Stimulated activated CD4-positive, alpha-beta T cell treated with anti-CD3 and anti-CD28 coated beads, TNF-alpha, amount 100 ng/mL, for 1 hour (primary cell): ENCODE results near the gene OR6B1.
"Not testable (repeated sequence)": the region's sequence is repeated elsewhere in the genome, so short reads cannot be mapped to it uniquely, and the experiment has no call there.

Experiments used
- DNase-seq, 3 donors: peaks; one replicate each; pipeline ENCODE4 v3.0.0-alpha.2; 2020; ENCODE audit warnings: low read depth in 3 of 3, low spot score in 1 of 3

Gene OR6B1

DNA sequence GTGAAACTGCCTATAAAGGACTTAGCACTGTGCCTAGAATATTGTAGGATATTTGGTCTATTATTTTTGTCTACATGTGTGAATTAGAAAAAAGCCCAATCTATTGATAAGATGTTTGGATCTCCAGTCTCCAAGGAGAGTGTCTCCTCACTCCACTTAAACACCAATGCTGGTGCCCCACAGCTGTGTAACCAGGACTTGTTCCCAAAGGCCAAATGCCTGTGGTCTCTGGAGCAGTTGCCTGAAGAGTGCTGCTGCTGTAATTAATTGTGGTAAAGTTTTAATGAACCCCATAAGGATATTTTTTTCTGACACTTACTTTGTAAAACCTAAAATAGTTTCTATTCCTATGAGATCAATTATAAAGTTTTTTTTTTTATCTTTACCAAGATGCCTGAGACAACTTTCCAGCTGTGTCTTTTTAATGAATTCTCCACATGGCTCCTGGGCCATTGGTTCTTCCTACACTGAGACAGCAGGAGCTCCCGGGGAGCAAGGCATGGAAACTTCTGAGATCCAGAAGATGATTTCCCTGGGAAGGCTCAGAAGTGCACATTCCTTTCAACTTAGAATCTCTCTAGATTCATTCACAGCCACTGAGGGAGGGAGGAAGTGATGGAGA lies 37.4 kb downstream of the OR6B1 start:
- DNase-seq, result no peak

GRCh38 chr7:144038887-144039286 lies 38.8 kb downstream of the OR6B1 start:
- DNase-seq, result no peak

DNA sequence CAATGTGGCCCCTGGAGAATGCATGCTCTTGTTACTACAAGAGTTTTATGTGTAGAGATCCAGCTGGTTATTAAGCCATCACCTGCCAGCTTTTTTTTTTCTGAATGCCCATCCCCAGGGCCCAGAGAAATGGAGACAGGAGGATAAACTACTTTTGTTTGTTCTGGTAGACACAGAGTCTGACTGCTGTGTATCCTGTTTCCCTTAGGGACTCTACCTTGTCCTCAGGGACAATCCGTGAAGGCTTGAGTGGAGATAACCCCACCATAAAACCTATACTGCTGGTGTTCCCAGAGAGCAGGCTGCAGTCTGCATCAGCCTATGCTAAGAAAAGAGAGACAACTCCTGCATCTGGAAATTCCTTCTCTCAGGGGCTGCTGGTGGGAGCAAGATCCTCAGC lies 48.5 kb downstream of the OR6B1 start, which contains the start of gene OR2A5:
Gene OR2A5, plus strand, starts transcription at position 301 of the 400 bp plus-strand sequence. CDS start 1,454 bp downstream, outside the sequence.
- no peak for DNase-seq

GRCh38 chr7:144049491-144049890 lies 49.4 kb downstream of the OR6B1 start:
- no peak for DNase-seq

- no peak for DNase-seq
These were observed 50.0 kb downstream of the OR6B1 start for GRCh38 chr7:144050093-144050492.

DNA sequence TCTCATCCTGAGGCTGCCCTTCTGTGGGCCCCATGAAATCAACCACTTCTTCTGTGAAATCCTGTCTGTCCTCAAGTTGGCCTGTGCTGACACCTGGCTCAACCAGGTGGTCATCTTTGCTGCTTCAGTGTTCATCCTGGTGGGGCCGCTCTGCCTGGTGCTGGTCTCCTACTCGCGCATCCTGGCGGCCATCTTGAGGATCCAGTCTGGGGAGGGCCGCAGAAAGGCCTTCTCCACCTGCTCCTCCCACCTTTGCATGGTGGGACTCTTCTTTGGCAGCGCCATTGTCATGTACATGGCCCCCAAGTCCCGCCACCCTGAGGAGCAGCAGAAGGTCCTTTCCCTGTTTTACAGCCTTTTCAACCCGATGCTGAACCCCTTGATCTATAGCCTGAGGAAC lies 50.8 kb downstream of the OR6B1 start:
- not testable (repeated sequence) for DNase-seq

DNA sequence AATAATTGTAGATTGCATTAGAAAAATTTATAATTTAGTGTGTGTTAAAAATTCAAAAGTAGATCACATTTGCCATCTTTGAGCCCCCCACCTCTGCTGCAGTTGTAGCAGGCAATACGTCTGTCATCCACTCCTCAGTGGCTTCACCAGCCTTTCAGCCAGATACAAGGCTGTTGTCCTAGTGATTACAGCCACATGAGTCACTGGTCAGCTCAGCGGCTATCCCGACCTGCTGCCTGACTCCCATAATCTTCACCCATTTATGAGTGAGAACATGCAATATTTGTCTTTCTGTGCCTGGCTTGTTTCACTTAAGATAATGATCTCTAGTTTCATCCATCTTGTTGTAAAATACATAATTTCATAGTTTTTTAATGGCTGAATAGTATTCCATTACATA lies 57.8 kb downstream of the OR6B1 start:
- no peak for DNase-seq
